ENCODE measurements around the gene CCDC92B.
"Not testable (repeated sequence)": the region's sequence is repeated elsewhere in the genome, so short reads cannot be mapped to it uniquely, and the experiment has no call there.

CCDC92B gene

DNA sequence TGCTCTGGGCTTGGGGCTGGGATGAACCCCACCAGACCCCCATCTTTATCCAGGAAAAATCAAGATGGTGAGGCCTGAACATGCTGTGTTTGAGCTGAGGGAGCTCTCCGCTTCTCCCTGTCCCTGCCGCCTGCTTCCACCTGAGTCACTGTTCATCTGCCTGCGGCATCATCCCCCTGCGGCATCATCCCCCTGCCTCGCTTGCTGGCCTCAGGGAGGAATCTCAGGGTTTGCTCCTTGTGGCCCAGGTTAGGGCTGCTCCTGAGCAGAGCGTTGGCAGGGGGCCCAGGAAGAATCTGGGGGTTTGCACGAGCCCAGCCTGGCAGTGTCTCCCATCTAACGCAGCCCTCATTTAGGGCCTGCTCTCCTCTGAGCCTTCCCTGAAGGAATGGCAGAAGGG is 35.4 kb upstream of the CCDC92B start:
- Histone ChIP-seq H3K9me3 (ENCODE audit: insufficient read depth, low read depth, low read length) (peaks cover 7% of the 10 kb centered on the region), H4K91ac (ENCODE audit: low read depth, low read length) (no peak overlapping the region), H3K4me3 (ENCODE audit: low read depth, low read length) (no peak overlapping the region), H3K4ac (ENCODE audit: low read depth, low read length) (no peak overlapping the region), H3K27ac (ENCODE audit: low read depth, low read length) (no peak overlapping the region), H3K9ac (ENCODE audit: low read length) (no peak overlapping the region), H2AK5ac (ENCODE audit: low read length) (no peak overlapping the region), H3K27me3 (ENCODE audit: insufficient read depth, low read length) (no peaks in the 10 kb centered on the region), H3K79me1 (ENCODE audit: low read length) (no peaks in the 10 kb centered on the region), H3K79me2 (ENCODE audit: control insufficient read depth, insufficient read depth, low read length, poor library complexity) (no peaks in the 10 kb centered on the region), H3K23ac (ENCODE audit: low read length) (no peak overlapping the region), H2BK120ac (ENCODE audit: insufficient read depth, low read length, poor library complexity) (no peak overlapping the region), H2BK5ac (ENCODE audit: low read depth, low read length, poor library complexity) (no peak overlapping the region), H3K14ac (ENCODE audit: low read length) (no peak overlapping the region), H4K12ac (ENCODE audit: low read depth, low read length) (no peak overlapping the region), H4K8ac (ENCODE audit: low read depth, low read length) (no peak overlapping the region), H2BK12ac (ENCODE audit: low read length) (no peak overlapping the region), H3K4me1 (ENCODE audit: control insufficient read depth in 1 of 2, insufficient read depth in 2 of 2, low read length in 2 of 2) (no peaks in the 10 kb centered on the region), H3K36me3 (ENCODE audit: control insufficient read depth in 1 of 2, insufficient read depth in 2 of 2, low read length in 2 of 2) (no peaks in the 10 kb centered on the region), H3K18ac (ENCODE audit: low read length) (no peak overlapping the region), H3K4me2 (ENCODE audit: low read length) (no peak overlapping the region), H2AFZ (ENCODE audit: insufficient read depth, low read length, poor library complexity) (no peak overlapping the region)
- DNase-seq = peak; percentile 75 to 83
- no CpG with 5 or more reads among the region's 8 CpGs for WGBS (ENCODE audit: extremely low coverage, insufficient coverage, insufficient read length)

DNA sequence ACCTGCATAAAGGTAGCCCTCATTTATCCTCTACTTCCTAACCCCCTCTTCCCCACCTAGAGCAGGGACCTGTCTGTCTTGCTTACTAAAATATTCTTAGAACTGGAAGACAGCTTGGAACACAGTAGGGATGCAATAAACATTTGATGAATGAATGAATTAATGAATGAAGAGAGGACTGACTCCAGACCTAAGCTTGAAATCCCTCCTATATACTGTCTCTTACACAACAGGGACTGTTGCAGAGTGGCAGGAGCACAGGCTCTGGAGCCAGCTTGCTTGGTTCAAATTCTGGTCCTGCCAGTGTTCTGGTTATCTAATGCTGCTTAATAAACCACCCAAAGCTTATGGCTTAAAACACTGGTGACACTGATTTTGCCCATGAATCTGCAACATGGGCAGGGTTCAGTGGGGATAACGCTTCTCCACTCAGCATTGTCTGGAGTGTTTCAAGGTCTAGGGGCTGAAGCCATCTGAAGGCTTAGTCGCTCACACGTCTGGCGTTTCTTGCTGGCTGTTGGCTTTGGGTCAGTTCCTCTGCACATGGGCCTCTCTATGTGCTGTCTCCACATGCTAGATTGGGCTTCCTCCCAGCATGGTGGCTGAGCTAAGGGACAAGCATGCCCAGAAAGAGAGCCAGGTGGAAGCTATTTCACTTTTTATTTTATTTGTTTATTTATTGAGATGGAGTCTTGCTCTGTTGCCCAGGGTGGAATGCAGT is 34.0 kb upstream of the CCDC92B start:
- H3K23ac ChIP-seq (ENCODE audit: low read length) = no peak overlapping the region
- H3K4ac ChIP-seq (ENCODE audit: low read depth, low read length) = no peak overlapping the region
- H3K36me3 ChIP-seq (ENCODE audit: control insufficient read depth in 1 of 2, insufficient read depth in 2 of 2, low read length in 2 of 2) = no peaks in the 10 kb centered on the region
- no peak overlapping the region for H2BK120ac ChIP-seq (ENCODE audit: insufficient read depth, low read length, poor library complexity)
- WGBS (ENCODE audit: extremely low coverage, insufficient coverage, insufficient read length) = no CpG with 5 or more reads among the region's 4 CpGs
- no peaks in the 10 kb centered on the region for H3K79me2 ChIP-seq (ENCODE audit: control insufficient read depth, insufficient read depth, low read length, poor library complexity)
- no peak overlapping the region for H2BK5ac ChIP-seq (ENCODE audit: low read depth, low read length, poor library complexity)
- no peak overlapping the region for H3K18ac ChIP-seq (ENCODE audit: low read length)
- H3K79me1 ChIP-seq (ENCODE audit: low read length) = no peaks in the 10 kb centered on the region
- H2AFZ ChIP-seq (ENCODE audit: insufficient read depth, low read length, poor library complexity) = no peak overlapping the region
- H4K91ac ChIP-seq (ENCODE audit: low read depth, low read length) = no peak overlapping the region
- H3K27ac ChIP-seq (ENCODE audit: low read depth, low read length) = no peak overlapping the region
- no peak for DNase-seq
- H3K27me3 ChIP-seq (ENCODE audit: insufficient read depth, low read length) = no peaks in the 10 kb centered on the region
- no peak overlapping the region for H4K8ac ChIP-seq (ENCODE audit: low read depth, low read length)
- H3K4me2 ChIP-seq (ENCODE audit: low read length) = no peak overlapping the region
- H3K9me3 ChIP-seq (ENCODE audit: insufficient read depth, low read depth, low read length) = peaks cover 7% of the 10 kb centered on the region
- H2BK12ac ChIP-seq (ENCODE audit: low read length) = no peak overlapping the region
- H4K12ac ChIP-seq (ENCODE audit: low read depth, low read length) = no peak overlapping the region
- H3K9ac ChIP-seq (ENCODE audit: low read length) = no peak overlapping the region
- H3K14ac ChIP-seq (ENCODE audit: low read length) = no peak overlapping the region
- H3K4me3 ChIP-seq (ENCODE audit: low read depth, low read length) = no peak overlapping the region
- no peaks in the 10 kb centered on the region for H3K4me1 ChIP-seq (ENCODE audit: control insufficient read depth in 1 of 2, insufficient read depth in 2 of 2, low read length in 2 of 2)
- H2AK5ac ChIP-seq (ENCODE audit: low read length) = no peak overlapping the region

DNA sequence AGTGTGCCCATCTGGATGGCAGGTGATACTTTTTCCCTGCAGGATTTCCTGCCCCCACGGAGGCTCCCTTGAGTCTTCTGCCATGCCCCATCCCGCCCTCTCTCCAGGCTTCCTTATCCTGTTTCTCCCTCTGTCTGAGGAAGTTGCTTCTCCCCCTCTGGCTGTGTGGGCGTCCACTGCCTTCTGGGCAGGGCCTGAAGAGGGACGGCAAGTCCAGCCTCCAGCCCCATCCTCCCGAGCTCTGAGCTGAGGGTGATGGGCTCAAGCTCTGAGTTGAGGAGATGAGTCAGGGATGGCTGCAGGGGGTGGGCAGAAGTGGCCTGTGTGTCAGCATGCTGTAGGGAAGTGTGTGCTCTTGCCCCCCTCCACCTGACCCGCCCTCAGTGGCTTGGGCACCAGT is 32.6 kb upstream of the CCDC92B start:
- no peaks in the 10 kb centered on the region for H3K36me3 ChIP-seq (ENCODE audit: control insufficient read depth in 1 of 2, insufficient read depth in 2 of 2, low read length in 2 of 2)
- no peak overlapping the region for H2BK5ac ChIP-seq (ENCODE audit: low read depth, low read length, poor library complexity)
- H2AFZ ChIP-seq (ENCODE audit: insufficient read depth, low read length, poor library complexity) = no peak overlapping the region
- DNase-seq = no peak
- H3K9ac ChIP-seq (ENCODE audit: low read length) = no peak overlapping the region
- H3K27ac ChIP-seq (ENCODE audit: low read depth, low read length) = no peak overlapping the region
- H4K91ac ChIP-seq (ENCODE audit: low read depth, low read length) = no peak overlapping the region
- H2BK12ac ChIP-seq (ENCODE audit: low read length) = no peak overlapping the region
- peaks cover 7% of the 10 kb centered on the region for H3K9me3 ChIP-seq (ENCODE audit: insufficient read depth, low read depth, low read length)
- H3K14ac ChIP-seq (ENCODE audit: low read length) = no peak overlapping the region
- no peak overlapping the region for H2BK120ac ChIP-seq (ENCODE audit: insufficient read depth, low read length, poor library complexity)
- H3K79me2 ChIP-seq (ENCODE audit: control insufficient read depth, insufficient read depth, low read length, poor library complexity) = no peaks in the 10 kb centered on the region
- peaks cover under 1 to 2% of the 10 kb centered on the region in 2 experiments for H3K4me1 ChIP-seq (ENCODE audit: control insufficient read depth in 1 of 2, insufficient read depth in 2 of 2, low read length in 2 of 2)
- no peak overlapping the region for H2AK5ac ChIP-seq (ENCODE audit: low read length)
- no peak overlapping the region for H3K18ac ChIP-seq (ENCODE audit: low read length)
- H4K12ac ChIP-seq (ENCODE audit: low read depth, low read length) = no peak overlapping the region
- H3K23ac ChIP-seq (ENCODE audit: low read length) = no peak overlapping the region
- no CpG with 5 or more reads among the region's 6 CpGs for WGBS (ENCODE audit: extremely low coverage, insufficient coverage, insufficient read length)
- no peak overlapping the region for H3K4me3 ChIP-seq (ENCODE audit: low read depth, low read length)
- no peak overlapping the region for H3K4ac ChIP-seq (ENCODE audit: low read depth, low read length)
- peaks cover 5% of the 10 kb centered on the region for H3K27me3 ChIP-seq (ENCODE audit: insufficient read depth, low read length)
- H3K4me2 ChIP-seq (ENCODE audit: low read length) = no peak overlapping the region
- H4K8ac ChIP-seq (ENCODE audit: low read depth, low read length) = no peak overlapping the region
- no peaks in the 10 kb centered on the region for H3K79me1 ChIP-seq (ENCODE audit: low read length)

DNA sequence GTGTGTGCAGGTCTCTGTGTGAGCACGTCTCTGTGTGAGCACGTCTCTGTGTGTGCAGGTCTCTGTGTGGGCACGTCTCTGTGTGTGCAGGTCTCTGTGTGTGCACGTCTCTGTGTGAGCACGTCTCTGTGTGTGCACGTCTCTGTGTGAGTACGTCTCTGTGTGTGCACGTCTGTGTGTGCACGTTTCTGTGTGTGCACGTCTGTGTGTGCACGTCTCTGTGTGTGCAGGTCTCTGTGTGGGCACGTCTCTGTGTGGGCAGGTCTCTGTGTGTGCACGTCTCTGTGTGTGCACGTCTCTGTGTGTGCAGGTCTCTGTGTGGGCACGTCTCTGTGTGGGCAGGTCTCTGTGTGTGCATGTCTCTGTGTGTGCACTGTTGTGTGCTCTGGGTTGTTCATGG is 32.1 kb upstream of the CCDC92B start:
- H2BK12ac ChIP-seq (ENCODE audit: low read length); H3K9me3 ChIP-seq (ENCODE audit: insufficient read depth, low read depth, low read length); H3K27me3 ChIP-seq (ENCODE audit: insufficient read depth, low read length); H3K4me2 ChIP-seq (ENCODE audit: low read length); H3K36me3 ChIP-seq (ENCODE audit: control insufficient read depth in 1 of 2, insufficient read depth in 2 of 2, low read length in 2 of 2); H2BK120ac ChIP-seq (ENCODE audit: insufficient read depth, low read length, poor library complexity); H4K91ac ChIP-seq (ENCODE audit: low read depth, low read length); H3K18ac ChIP-seq (ENCODE audit: low read length); H3K79me1 ChIP-seq (ENCODE audit: low read length); DNase-seq; H2AK5ac ChIP-seq (ENCODE audit: low read length); H3K23ac ChIP-seq (ENCODE audit: low read length); H3K9ac ChIP-seq (ENCODE audit: low read length); H3K4me1 ChIP-seq (ENCODE audit: control insufficient read depth in 1 of 2, insufficient read depth in 2 of 2, low read length in 2 of 2); H3K27ac ChIP-seq (ENCODE audit: low read depth, low read length); H4K8ac ChIP-seq (ENCODE audit: low read depth, low read length); H3K14ac ChIP-seq (ENCODE audit: low read length); H3K4me3 ChIP-seq (ENCODE audit: low read depth, low read length); H2BK5ac ChIP-seq (ENCODE audit: low read depth, low read length, poor library complexity); H3K4ac ChIP-seq (ENCODE audit: low read depth, low read length); H3K79me2 ChIP-seq (ENCODE audit: control insufficient read depth, insufficient read depth, low read length, poor library complexity); H4K12ac ChIP-seq (ENCODE audit: low read depth, low read length); H2AFZ ChIP-seq (ENCODE audit: insufficient read depth, low read length, poor library complexity): not testable (repeated sequence)
- no CpG with 5 or more reads among the region's 15 CpGs for WGBS (ENCODE audit: extremely low coverage, insufficient coverage, insufficient read length)
